HL-60/S4 treated with retinoic acid at 250 ng/mL for 4 days and 3 days (cell line): ENCODE measurements around the gene C1QA.
"Not testable (repeated sequence)": the region's sequence is repeated elsewhere in the genome, so short reads cannot be mapped to it uniquely, and the experiment has no call there.

ENCODE experiments used
- in situ Hi-C: fragments of 300-500 bp; cut with MboI; formaldehyde crosslinking; loops from 2 replicates; pipeline ENCODE4 v1.7.0; 2022; ENCODE audit warnings: low sequenced_read_pairs

The C1QA gene

DNA sequence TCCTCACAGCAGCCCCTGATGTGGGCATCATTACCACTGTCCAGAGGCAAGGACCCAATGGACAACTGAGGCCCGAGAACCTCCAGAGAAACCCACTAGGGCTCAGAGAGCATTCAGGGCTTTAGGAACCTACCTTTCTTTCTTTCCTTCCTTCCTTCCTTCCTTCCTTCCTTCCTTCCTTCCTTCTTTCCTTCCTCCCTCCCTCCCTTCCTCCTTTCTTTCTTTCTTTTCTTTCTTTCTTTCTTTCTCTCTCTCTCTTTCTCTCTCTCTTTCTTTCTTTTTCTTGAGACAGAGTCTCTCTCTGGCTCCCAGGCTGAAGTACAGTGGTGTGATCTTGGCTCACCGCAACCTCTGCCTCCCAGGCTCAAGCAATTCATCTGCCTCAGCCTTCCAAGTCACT, 32.4 kb downstream of the C1QA start:
- in situ Hi-C loops: not testable (repeated sequence)

DNA sequence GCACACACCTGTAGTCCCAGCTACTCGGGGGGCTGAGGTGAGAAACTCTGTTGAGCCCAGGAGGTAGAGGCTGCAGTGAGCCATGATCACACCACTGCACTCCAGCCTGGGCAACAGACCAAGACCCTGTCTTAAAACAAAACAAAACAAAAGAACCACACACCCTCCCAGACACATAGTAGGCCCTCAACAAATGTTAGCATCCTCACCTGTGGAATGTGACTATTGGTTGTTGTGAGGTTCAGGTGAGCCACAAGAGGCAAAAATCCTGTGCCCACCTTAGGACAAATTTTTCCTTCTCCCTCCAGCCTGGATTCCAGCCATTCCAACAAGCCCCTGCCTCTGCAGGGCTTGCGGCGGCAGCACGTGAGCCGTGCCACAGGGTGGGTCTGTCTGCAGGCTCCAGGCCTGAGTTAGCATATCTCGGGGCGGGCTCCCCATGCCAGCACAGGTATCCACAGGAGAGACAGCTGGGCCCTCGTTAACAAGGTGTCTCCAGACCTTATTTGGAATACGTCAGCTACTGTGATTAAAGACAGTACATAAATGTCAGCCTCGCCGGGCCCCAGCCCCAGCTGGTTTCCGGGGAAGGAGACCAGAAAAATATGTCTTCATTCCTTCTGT, 34.0 kb downstream of the C1QA start:
- in situ Hi-C loops: no loop called here

DNA sequence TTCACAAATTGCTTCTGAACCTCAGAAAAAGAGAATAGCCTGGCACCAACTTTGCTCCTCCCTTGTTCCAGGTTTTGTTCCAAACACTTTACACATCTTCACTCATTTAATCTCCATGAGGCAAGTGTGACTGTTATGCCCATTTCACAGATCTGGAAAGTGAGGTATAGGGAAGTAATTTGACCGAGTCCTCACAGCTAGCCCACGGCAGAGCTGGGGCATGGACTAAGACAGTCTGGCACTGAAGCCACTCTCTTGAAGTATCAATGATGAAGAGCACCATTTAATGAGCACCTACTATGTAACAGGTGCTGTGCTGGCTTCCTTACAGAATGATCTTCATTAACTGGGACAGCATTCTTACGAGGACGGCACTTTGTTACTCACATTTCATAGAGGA, 35.6 kb downstream of the C1QA start:
- in situ Hi-C loops: no loop called here

DNA sequence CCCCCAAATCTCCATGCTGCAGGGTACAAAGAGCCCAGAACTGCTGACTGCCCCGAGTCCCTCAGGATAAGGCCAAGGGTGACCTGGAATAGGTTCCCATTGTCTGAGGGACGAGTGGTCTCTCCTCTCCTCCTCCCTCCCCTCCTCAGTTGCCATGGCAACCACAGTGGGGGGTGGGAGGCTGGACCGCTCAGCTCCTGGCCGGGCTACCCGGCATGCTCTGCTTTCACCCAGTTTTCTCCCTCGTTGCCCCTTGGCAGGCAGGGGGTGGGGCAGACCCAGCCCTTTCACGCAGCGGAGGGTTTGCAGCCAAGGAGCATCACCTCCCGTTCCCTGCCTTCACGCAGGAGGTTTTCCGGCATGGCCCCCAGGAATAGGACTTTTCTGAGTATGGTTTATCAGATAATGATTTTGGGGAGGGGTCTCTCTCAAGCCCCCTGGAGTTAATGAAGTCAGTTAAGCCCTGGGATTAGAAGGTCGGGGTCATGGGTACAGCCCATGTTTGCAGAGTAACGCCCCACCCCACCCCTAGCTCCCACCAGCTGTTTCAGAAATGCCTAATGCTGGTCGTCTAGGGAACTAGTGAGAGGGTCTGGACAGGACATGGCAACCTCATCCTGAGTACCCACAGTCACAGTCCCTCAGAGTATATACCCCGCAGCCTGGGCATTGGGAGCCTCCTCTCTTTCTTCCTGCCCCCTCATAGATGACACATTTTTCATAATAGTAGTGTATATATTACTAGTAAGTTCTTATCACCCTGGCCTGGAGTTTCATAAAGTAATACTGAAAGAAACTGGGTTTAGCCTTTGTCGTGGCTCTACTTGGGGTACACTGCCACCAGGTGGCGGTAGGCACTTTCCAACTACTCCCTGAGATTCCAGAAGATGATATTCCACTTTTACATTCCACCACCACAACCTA, 37.3 kb downstream of the C1QA start:
- in situ Hi-C loops: no loop called here

DNA sequence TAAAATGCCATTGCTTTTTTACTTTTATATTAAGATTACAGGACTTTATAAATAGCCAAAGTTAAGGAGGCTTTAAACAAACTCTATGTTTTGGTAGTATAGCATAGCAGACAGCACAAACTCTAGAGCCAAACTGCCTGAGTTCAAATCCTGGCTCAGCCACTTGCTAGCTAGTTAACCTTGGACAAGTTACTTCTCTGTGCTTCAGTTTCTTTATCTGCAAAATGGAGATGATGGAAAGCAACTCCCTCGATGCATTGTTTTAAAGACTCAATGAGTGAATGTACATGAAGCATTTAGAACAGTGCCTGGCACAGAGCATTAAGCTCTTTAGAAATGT, 38.0 kb downstream of the C1QA start:
- in situ Hi-C loops: no loop called here

DNA sequence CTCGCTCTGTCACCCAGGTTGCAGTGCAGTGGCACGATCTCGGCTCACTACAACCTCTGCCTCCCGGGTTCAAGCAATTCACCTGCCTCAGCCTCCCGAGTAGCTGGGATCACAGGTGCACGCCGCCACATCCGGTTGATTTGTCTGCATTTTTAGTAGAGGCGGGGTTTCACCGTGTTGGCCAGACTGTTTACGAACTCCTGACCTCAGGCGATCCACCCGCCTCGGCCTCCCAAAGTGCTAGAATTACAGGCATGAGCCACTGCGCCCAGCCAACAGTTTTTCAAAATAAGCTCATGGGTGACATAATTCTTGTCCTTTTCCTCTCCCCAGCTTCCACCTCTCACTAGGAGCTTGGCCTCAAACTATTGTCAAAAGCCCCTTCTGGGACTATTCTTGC, 39.7 kb downstream of the C1QA start:
- in situ Hi-C loops: not testable (repeated sequence)

DNA sequence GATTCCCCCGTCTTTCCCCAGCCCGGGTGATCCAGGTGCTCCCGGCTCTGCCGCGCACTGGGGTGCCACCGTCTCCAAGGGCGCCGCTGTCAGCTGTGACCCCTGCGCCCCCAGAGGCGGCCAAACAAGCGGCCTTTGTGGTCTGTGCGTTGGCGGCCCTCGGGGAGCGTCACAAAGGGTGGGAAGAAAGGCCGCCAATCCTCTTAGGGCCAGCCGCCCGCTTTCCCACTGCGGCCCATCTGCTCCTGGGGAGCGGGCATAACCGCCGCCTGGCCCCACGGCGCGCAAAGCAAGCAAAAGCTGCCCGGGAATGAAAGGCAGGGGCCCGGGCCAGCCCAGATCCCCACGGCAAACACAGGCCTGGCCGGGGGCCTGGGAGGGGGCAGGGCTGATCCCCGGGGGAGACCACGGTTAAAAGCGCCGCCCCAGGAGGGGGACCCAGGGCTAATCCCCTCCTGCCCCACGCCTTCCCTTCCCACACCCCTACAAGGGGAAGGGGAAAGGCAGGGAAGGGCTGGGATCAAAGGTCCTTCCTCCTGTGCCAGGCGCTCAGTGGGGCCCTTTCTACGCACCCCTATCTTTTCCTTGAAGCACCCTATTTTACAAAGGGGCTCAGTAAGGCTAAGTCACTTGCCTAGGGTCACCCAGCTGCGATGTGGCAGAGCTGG, 40.6 kb downstream of the C1QA start:
- in situ Hi-C loops: no loop called here

DNA sequence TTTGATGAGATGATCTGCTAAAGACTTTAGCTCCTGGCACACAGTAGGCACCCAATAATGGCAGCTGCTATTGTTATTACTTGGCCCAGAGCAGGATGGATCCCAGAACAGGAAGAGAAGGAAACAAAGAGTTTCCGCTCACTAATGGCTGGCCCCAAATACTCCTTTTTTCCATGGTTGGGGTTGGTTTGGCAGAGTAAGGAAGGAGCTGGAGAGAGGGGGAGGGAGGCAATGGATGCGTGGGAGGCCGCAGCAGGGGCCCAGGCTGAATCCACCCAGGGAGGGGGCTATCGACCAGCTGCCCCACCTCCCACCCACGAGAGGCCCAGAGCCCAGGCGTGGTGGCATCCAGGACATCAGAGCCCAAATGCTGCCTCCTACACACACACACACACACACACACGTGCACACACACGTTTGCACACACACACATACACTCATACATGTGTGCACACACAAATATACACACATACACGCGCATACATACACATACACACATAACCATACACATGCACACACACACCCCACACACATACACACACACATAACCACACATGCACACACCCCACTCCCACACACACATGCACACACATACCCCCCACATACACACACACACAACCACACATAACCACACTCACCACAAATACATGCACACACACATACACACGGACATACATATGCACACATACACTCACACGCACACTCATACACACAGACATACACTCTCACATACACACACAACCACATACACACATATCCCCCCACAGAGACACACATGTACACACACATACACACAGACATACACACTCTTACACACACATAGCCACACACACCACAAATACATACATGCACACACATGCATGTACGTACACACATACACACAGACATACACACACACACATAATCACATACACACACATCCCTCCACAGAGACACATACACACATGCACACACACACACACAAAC, 41.8 kb downstream of the C1QA start:
- in situ Hi-C loops: no loop called here

DNA sequence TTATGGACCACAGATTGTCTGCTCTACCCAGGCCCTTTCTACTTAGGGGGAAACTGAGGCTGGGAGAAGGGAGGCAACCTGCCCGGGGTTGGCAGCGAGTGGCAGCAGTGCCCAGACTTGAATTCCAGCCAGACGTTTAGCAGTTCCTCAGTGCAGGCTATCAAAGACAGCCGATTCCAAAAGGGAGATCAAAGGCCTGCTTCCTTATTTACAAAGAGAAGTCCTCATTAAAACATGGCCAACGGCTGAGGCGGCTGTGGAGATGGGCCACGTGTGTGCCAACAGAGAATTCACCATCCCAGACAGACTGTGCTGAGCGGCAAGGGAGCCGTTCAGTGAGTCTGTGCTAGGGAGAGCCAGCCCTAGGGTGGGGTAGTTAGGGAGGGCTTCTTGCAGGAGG, 44.3 kb downstream of the C1QA start:
- in situ Hi-C loops: no loop called here

DNA sequence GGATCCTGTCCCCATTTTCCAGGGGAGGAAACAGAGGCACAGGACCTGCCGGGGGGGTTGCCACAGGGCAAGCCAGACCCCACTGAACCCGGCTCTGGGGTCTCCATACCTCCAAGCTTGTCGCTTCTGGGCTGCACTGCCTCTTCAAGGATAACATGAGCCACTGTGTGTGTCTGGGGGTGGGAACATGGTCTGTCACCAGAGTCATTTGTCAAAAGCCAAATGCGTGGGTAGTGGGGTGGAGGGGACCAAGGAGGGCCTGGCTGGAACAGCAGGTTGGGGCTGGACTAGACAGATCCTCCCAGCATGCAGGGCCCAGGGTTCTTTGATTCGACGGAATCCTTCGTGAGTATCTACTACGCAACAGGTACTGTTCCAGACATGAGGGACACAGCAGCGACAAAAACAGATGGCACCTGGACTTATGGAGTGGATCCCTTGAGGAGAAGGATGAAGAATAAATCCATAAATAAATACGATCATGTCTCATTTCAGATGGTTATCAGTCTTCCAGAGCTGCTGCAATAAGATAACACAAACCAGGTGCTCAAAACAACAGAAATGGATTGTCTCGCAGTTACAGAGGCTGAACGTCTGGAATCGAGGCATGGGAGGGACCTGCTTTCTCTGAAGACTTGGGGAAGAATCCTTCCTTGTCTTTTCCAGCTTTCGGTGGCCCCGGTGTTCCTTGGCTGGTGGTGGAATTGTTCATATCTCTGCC, 45.3 kb downstream of the C1QA start:
- in situ Hi-C loops: no loop called here

DNA sequence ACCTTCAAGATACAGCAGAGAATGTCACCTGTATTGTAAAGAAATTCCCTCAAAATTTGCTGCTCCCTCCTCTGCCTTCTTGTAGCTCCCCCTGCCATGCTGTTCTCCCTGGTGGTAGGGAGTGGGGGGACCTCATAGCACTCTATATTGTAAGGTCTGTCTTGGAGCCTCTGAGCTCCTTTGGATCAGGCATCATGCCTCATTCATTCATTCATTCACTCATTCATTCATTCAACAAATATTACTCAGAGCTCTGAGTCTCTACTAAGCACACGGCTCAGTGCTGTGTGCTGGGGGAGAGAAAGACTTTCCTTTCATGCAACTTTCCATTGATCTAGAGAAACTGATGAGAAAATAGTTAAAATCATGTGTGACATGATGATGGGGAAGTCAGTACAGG, 47.1 kb downstream of the C1QA start:
- in situ Hi-C loops: no loop called here

DNA sequence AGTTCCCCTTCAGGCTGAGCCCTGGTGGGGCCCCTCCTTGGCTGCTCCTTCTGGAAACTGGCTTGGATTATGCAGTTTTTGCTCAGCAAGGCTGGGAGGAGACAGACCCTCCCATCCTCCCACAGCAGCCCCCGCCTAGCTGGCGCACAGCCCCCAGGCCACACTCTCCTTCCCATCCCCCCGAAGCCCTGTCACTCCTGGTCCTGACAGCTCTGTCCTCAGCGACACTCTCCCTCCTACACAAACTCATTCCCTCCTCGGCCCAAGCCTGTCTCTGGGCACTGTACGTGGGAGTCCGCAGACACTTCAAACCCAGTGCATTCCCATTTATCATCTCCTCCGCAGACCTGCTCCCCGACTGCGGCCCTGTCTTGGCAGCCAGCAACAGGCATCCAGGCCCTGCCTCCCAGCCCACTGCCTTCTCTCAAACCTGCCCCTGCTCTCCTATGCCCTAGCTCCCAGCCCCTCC, 49.2 kb downstream of the C1QA start:
- in situ Hi-C loops: no loop called here

DNA sequence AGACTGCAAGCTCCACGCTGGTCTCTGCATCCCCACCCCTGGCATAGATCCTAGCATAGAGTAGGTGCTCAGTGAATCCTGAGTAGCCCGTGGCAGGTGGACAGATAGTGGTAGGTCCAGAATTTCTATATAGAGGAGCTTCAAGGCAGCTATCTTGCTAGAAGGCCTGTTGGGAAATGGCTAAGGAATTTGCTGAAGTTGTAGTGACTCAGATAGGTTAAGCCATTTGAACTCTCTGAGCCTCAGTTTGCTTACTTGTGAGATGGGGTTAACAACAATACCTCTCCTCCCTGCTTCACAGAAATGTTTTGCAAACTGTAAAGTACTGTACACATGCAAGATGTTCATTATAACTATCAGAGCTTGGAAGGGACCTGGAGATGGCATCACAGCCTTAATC, 50.8 kb downstream of the C1QA start:
- in situ Hi-C loops: no loop called here

DNA sequence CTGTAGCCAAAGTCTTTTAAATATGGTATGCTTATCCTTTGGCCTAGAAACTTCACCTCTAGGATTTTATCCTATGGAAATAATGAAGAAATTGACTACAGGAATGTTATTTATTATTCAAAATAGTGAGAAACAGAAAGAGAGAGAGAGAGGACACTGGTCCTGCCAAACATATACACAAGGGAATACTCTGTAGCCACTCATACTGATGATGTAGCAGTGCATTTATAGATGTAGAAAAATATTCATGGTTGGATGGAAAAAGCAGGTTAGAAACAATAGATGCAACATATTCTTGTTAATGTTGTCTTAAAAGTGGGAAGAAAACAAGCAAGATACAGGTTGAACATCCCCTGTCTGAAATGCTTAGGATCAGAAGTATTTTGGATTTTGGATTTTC, 52.0 kb downstream of the C1QA start:
- in situ Hi-C loops: no loop called here
